Adrenal gland (tissue), 5 donors: ENCODE results near the gene MAPK1IP1L.

Experiments
- CTCF ChIP-seq, 6 experiments: fragments of 450-650 bp in 4 of 6; fragments of 200-600 bp in 2 of 6; sonication (generic) in 1 of 6; IDR thresholded peaks; 1 replicate in 5 of 6; 2 replicates in 1 of 6; pipeline versions ENCODE4 v1.5.1 to v1.8.0; 2016 to 2021; ENCODE audit warnings: antibody characterized with exemption in 6 of 6, mild to moderate bottlenecking in 2 of 6, moderate library complexity in 1 of 6
- POLR2A ChIP-seq, 2 donors: fragments of 450-650 bp; IDR thresholded peaks; one replicate each; pipeline ENCODE4 v1.6.1; 2017; ENCODE audit warnings: antibody characterized with exemption in 2 of 2, mild to moderate bottlenecking in 2 of 2, moderate library complexity in 1 of 2
- donor health status: DM: no; HTN: no; CAD: no.

GRCh38 chr14:55070981-55071411 lies 19.5 kb downstream of the MAPK1IP1L start:
- no peak for TF ChIP-seq CTCF (IDR thresholded peaks at IDR 0.05)
- no peak for TF ChIP-seq POLR2A (IDR thresholded peaks at IDR 0.05)
